Glutamatergic neuron (in vitro differentiated cells): ENCODE data around the gene HNRNPH2. TPM values are rescaled to one million over a fixed set of nuclear protein-coding genes. Genes with fewer than 3 reads are reported as not detected.

ENCODE experiments used
- DNase-seq: peaks from one replicate; pipeline ENCODE4 v3.0.0; 2022
- H3K27ac Mint-ChIP-seq: one replicate; pipeline ENCODE4 v1.8.0; 2020; ENCODE audit warnings: mild to moderate bottlenecking, mixed read lengths, inconsistent platforms; ENCODE audit not compliant: unreplicated experiment
- H3K27me3 Mint-ChIP-seq: one replicate; pipeline ENCODE4 v1.8.0; 2020; ENCODE audit warnings: mild to moderate bottlenecking, moderate library complexity, mixed read lengths, inconsistent platforms; ENCODE audit not compliant: unreplicated experiment
- H3K36me3 Mint-ChIP-seq: one replicate; pipeline ENCODE4 v1.8.0; 2020; ENCODE audit warnings: mild to moderate bottlenecking, mixed read lengths, inconsistent platforms; ENCODE audit not compliant: unreplicated experiment
- H3K4me1 Mint-ChIP-seq: one replicate; pipeline ENCODE4 v1.8.0; 2020; ENCODE audit warnings: mild to moderate bottlenecking, low read depth, mixed read lengths, inconsistent platforms; ENCODE audit not compliant: unreplicated experiment
- H3K4me3 Mint-ChIP-seq: one replicate; pipeline ENCODE4 v1.8.0; 2020; ENCODE audit warnings: mild to moderate bottlenecking, mixed read lengths, inconsistent platforms; ENCODE audit not compliant: unreplicated experiment
- H3K9me3 Mint-ChIP-seq: one replicate; pipeline ENCODE4 v1.8.0; 2020; ENCODE audit warnings: mild to moderate bottlenecking, moderate library complexity, mixed read lengths, inconsistent platforms; ENCODE audit not compliant: unreplicated experiment
- total RNA-seq: library from RNA; stranded (reverse); fragmentation: NEBNext Ultra II Directional; extraction: Animal tissue kit (Norgen Biotek cat#: 25700); gene quantifications from one replicate; pipeline ENCODE4 v1.2.1, GENCODE V29; 2021; ENCODE audit not compliant: unreplicated experiment
- TF ChIP-seq, protein P1 (sequence below): fragments of 200-600 bp; sonication (generic); IDR thresholded peaks from one replicate; pipeline ENCODE4 v1.5.0; 2021; ENCODE audit not compliant: partially characterized antibody, unreplicated experiment

Gene HNRNPH2
- total RNA-seq, 1 donor from 2014 or later = 67.7 TPM

DNA sequence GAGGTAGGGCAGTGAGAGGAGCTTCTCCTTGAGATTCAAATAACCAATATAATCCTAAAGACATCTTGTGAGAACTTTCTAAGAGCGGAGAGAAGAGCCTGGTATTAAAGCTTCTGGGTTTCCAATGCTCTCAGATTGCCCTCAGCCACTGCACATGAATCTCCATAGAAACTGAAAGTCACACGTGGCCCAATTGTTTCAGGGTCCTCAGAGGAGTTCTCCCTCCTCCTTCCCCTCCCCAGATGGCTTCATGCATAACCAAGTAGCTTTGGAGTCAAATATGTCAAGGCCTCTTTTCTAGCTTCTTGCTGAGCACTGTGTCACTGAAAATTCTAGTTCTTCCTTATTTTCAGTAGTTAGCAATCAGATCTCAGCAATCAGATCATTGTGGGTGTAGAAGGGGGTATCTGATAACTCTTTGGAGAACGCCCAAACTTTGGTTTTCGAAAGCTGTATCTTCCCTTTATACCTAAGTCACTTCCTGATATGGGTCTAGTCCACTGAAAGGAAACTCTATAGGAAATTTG, 24.3 kb upstream of the HNRNPH2 start:
- peaks cover 3% of the 10 kb centered on the region for H3K27me3 Mint-ChIP-seq
- TF ChIP-seq, protein P1, sequence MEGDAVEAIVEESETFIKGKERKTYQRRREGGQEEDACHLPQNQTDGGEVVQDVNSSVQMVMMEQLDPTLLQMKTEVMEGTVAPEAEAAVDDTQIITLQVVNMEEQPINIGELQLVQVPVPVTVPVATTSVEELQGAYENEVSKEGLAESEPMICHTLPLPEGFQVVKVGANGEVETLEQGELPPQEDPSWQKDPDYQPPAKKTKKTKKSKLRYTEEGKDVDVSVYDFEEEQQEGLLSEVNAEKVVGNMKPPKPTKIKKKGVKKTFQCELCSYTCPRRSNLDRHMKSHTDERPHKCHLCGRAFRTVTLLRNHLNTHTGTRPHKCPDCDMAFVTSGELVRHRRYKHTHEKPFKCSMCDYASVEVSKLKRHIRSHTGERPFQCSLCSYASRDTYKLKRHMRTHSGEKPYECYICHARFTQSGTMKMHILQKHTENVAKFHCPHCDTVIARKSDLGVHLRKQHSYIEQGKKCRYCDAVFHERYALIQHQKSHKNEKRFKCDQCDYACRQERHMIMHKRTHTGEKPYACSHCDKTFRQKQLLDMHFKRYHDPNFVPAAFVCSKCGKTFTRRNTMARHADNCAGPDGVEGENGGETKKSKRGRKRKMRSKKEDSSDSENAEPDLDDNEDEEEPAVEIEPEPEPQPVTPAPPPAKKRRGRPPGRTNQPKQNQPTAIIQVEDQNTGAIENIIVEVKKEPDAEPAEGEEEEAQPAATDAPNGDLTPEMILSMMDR = no peak
- H3K4me1 Mint-ChIP-seq = no peaks in the 10 kb centered on the region
- H3K36me3 Mint-ChIP-seq = no peaks in the 10 kb centered on the region
- no peaks in the 10 kb centered on the region for H3K9me3 Mint-ChIP-seq
- H3K27ac Mint-ChIP-seq = no peak overlapping the region
- no peak overlapping the region for H3K4me3 Mint-ChIP-seq
- DNase-seq = no peak

DNA sequence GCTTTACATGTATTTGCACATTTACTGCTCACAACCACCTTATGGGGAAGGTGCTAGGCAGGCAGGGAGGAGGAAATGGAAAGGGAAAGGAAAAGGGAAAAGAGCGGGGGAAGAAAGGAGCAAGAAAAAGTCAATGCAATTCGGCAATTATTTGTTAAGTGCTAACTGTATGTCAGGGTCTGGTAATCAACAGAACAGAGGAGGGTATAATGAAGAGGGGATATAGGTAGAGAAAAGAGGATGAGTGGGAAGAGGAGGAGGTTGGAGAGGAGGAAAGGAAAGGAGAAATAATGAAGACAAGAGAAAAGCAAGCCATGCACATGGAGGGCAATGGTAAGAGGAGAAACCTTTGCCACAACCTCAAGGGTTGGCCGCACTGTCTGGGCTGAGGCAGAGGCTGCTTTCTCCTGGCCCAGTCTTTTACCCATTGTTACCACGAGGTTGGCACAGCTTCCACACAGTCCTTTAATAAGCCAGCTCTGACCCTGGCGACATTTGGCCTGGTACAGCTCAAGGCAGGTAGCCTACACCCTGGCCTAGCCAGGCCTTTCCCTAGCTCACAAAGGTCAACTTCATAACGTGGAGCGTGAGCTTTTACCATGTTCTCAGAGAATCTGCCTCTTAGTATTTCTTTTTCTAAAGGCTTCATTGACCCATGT, 22.9 kb upstream of the HNRNPH2 start:
- TF ChIP-seq, protein P1 = no peak
- no peak for DNase-seq
- Mint-ChIP-seq H3K4me3 (no peak overlapping the region), H3K27ac (no peak overlapping the region), H3K36me3 (no peaks in the 10 kb centered on the region), H3K4me1 (no peaks in the 10 kb centered on the region), H3K27me3 (peaks cover 3% of the 10 kb centered on the region), H3K9me3 (peaks cover 2% of the 10 kb centered on the region)

DNA sequence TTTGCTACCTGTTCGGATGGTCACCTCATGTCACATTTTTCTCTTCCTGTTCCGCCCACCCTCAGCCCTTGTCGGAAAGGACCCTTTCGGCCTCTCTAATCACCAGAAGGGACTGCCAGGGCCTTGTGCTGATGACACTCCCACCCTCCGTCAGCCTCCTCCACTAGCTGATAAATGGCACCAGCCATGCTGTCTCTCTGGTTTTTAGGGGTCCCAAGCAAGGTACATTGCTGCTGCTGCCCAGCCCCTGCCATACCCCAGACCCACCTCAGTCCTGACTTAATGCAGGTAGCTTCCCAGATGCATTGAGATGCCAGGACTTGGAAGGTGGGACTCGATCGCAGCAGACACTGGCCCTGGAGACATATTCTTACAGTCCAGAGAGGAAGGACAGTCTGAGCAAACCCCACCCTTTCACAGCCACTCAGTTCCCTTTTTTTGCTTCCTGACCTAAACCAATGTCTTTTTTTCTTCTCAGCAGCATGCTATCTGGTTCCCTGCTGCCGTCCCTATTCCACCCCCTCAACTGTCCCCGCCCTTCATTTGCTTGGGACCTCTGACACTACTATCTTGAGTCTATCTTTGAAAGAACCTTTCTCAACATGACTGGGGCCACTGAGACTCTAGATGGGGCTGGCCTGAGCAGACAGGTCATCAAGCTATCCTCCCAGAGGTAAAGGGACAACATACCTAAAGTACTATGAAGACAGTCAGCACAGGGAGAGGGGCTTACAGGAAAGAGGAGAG, 22.1 kb upstream of the HNRNPH2 start, which contains the start of gene BTK:
Gene BTK, minus strand, starts transcription at position 397 of the 747 bp plus-strand sequence. CDS start 10,907 bp downstream, outside the sequence.
- H3K4me1 Mint-ChIP-seq = peaks cover 1% of the 10 kb centered on the region
- no peak for DNase-seq
- peaks cover 2% of the 10 kb centered on the region for H3K9me3 Mint-ChIP-seq
- no peak within 1 kb of the TSS for H3K27ac Mint-ChIP-seq
- TF ChIP-seq, protein P1 = no peak
- no peak within 1 kb of the TSS for H3K4me3 Mint-ChIP-seq
- H3K27me3 Mint-ChIP-seq = peaks cover 3% of the 10 kb centered on the region
- H3K36me3 Mint-ChIP-seq = no peaks in the 10 kb centered on the region

DNA sequence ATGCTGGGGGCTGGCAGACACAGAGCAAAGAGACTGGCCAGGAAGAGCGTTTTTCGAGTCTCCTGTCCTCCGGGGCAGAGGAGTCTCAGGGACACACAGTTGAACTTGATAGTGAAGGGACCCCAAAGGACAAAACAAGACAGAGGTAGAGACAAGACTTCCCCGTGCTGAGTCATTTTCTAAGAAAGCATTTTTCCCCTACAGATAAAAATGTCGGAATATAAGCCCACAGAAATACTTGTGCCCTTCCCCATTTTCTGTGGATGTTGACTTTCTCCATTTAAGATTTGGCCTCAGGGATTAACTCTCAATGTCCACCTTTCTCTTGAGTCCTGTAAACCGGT, 21.5 kb upstream of the HNRNPH2 start:
- Mint-ChIP-seq H3K4me1 (peaks cover 1% of the 10 kb centered on the region), H3K9me3 (peaks cover 2% of the 10 kb centered on the region), H3K4me3 (no peak overlapping the region), H3K36me3 (no peaks in the 10 kb centered on the region), H3K27ac (no peak overlapping the region), H3K27me3 (peaks cover 3% of the 10 kb centered on the region)
- TF ChIP-seq, protein P1 = no peak
- no peak for DNase-seq

DNA sequence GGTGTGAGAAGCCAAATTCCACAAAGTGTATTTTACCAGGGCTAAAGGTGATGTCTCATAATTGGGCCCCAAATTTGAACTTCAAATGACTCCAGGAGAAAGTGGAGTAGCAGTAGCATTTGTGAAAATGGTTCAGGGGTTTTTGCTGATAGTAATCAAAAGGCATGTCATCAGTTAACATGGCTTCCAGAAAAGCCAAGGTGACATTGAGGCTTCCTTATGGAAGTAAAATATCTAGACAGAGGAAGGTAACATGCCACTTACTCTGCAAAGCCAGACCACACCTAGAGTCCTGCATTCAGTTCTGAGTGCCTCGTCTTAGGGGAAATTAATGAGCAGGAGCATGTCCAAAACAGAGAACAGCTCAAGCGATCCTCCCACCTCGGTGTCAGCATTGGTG, 19.4 kb upstream of the HNRNPH2 start:
- H3K27ac Mint-ChIP-seq = no peak overlapping the region
- H3K4me3 Mint-ChIP-seq = no peak overlapping the region
- no peaks in the 10 kb centered on the region for H3K36me3 Mint-ChIP-seq
- peaks cover 4% of the 10 kb centered on the region for H3K27me3 Mint-ChIP-seq
- peaks cover 2% of the 10 kb centered on the region for H3K9me3 Mint-ChIP-seq
- TF ChIP-seq, protein P1 = no peak
- H3K4me1 Mint-ChIP-seq = peaks cover 1% of the 10 kb centered on the region
- DNase-seq = no peak
